OCI-LY3 (cell line): ENCODE measurements around the gene NSL1.

ENCODE experiments used
- CTCF ChIP-seq: fragments of 200-600, 300-600 bp; sonication (generic); IDR thresholded peaks from 2 replicates; pipeline ENCODE4 v1.5.1; 2014; ENCODE audit warnings: antibody characterized with exemption, low read length, low read depth
- EZH2phosphoT487 ChIP-seq: fragments of 200-600 bp; shearing (Covaris generic); IDR thresholded peaks from 2 replicates; pipeline ENCODE4 v1.6.1; 2018; ENCODE audit warnings: antibody characterized with exemption, mixed run types, low read depth

GRCh38 chr1:212689196-212689725 lies 102.3 kb downstream of the NSL1 start:
- no peak for TF ChIP-seq CTCF
- TF ChIP-seq EZH2phosphoT487, result no peak
